K562 (cell line): ENCODE results near the gene POLR2M. TPM values are rescaled to one million over a fixed set of nuclear protein-coding genes. Genes with fewer than 3 reads are reported as not detected.

Experiments used
- CBFB ChIP-seq: sonication (generic); formaldehyde crosslinking; IDR thresholded peaks from 2 replicates; pipeline ENCODE4 v1.4.0; 2020; ENCODE audit warnings: mild to moderate bottlenecking, missing genetic modification reagents
- CTBP1 ChIP-seq: fragments of 450-650 bp; IDR thresholded peaks from 2 replicates; pipeline ENCODE4 v1.6.1; 2016; ENCODE audit warnings: borderline replicate concordance
- E2F6 ChIP-seq, 2 experiments: IDR thresholded peaks; 2 replicates each; pipeline ENCODE4 v1.6.1; 2011; ENCODE audit warnings: borderline replicate concordance in 1 of 2, control low read depth in 1 of 2, low read depth in 1 of 2, low read length in 1 of 2, mild to moderate bottlenecking in 1 of 2, mixed read lengths in 1 of 2, moderate library complexity in 1 of 2; ENCODE audit not compliant: insufficient read depth in 1 of 2, insufficient read length in 1 of 2, poor library complexity in 1 of 2, severe bottlenecking in 1 of 2; ENCODE audit errors: extremely low read depth in 1 of 2
- FOXA3 ChIP-seq, 2 experiments: fragments of 450-650 bp in 1 of 2; sonication (generic) in 1 of 2; formaldehyde crosslinking; IDR thresholded peaks in 1 of 2; conservative IDR thresholded peaks in 1 of 2; 2 replicates each; pipeline versions ENCODE4 v1.4.0 to v1.8.0; 2020 to 2022; ENCODE audit warnings: mild to moderate bottlenecking in 2 of 2, missing genetic modification reagents in 1 of 2
- GMEB1 ChIP-seq: fragments of 250-450 bp; sonication (Bioruptor Pico); IDR thresholded peaks from 2 replicates; pipeline ENCODE4 v1.4.0; 2020; ENCODE audit warnings: mild to moderate bottlenecking
- GTF2A2 ChIP-seq: IDR thresholded peaks from 2 replicates; pipeline ENCODE4 v1.6.1; 2016; ENCODE audit warnings: mild to moderate bottlenecking, missing genetic modification characterization, missing compliant biosample characterization
- HNRNPUL1 ChIP-seq: fragments of 200-400 bp; formaldehyde crosslinking; IDR thresholded peaks from 2 replicates; pipeline ENCODE4 v1.6.1; 2017; ENCODE audit warnings: low read length
- NFRKB ChIP-seq: fragments of 450-650 bp; IDR thresholded peaks from 2 replicates; pipeline ENCODE4 v1.6.1; 2016; ENCODE audit warnings: low read depth
- NR2C1 ChIP-seq, 2 experiments: fragments of 450-650 bp; IDR thresholded peaks; 2 replicates each; pipeline ENCODE4 v1.6.1; 2017; ENCODE audit warnings: mild to moderate bottlenecking in 2 of 2, antibody characterized with exemption in 1 of 2, inconsistent platforms in 1 of 2, missing compliant biosample characterization in 1 of 2, missing genetic modification characterization in 1 of 2
- PML ChIP-seq: IDR thresholded peaks from 2 replicates; pipeline ENCODE4 v1.6.1; 2012; ENCODE audit warnings: low read length, inconsistent platforms
- PTTG1 ChIP-seq: fragments of 450-650 bp; IDR thresholded peaks from 2 replicates; pipeline ENCODE4 v1.6.1; 2016; ENCODE audit warnings: low read depth, mild to moderate bottlenecking, missing genetic modification characterization, missing compliant biosample characterization
- RBFOX2 ChIP-seq: fragments of 200-400 bp; formaldehyde crosslinking; IDR thresholded peaks from 2 replicates; pipeline ENCODE4 v1.6.1; 2017; ENCODE audit warnings: low read depth, mild to moderate bottlenecking, low read length, moderate library complexity
- SRSF3 ChIP-seq: fragments of 200-400 bp; formaldehyde crosslinking; IDR thresholded peaks from 2 replicates; pipeline ENCODE4 v1.6.1; 2016; ENCODE audit warnings: mild to moderate bottlenecking, low read length, moderate library complexity; ENCODE audit not compliant: insufficient read depth
- TFE3 ChIP-seq: fragments of 450-650 bp; formaldehyde crosslinking; IDR thresholded peaks from 2 replicates; pipeline ENCODE4 v1.4.0; 2020; ENCODE audit warnings: mild to moderate bottlenecking, mixed read lengths
- ZBED1 ChIP-seq: IDR thresholded peaks from 2 replicates; pipeline ENCODE4 v1.6.1; 2014
- ZBTB7A ChIP-seq: IDR thresholded peaks from 2 replicates; pipeline ENCODE4 v1.6.1; 2011; ENCODE audit warnings: low read depth, mild to moderate bottlenecking, low read length, moderate library complexity, borderline replicate concordance; ENCODE audit not compliant: control insufficient read depth
- ZNF41 ChIP-seq: fragments of 250-450 bp; sonication (Bioruptor Pico); conservative IDR thresholded peaks from 2 replicates; pipeline ENCODE4 v1.4.0; 2020; ENCODE audit warnings: mild to moderate bottlenecking
- ZNF518B ChIP-seq: fragments of 250-450 bp; sonication (Bioruptor Pico); IDR thresholded peaks from 2 replicates; pipeline ENCODE4 v1.5.0; 2021; ENCODE audit warnings: mild to moderate bottlenecking, moderate library complexity
- ZNF561 ChIP-seq: fragments of 450-650 bp; formaldehyde crosslinking; conservative IDR thresholded peaks from 2 replicates; pipeline ENCODE4 v1.4.0; 2020; ENCODE audit warnings: mild to moderate bottlenecking, moderate library complexity
- polyA plus RNA-seq, 8 experiments: library from polyadenylated mRNA; depleted of rRNA in 4 of 8; stranded (reverse) in 5 of 8; unstranded in 3 of 8; fragments of >200 nt; fragmentation: Nextera tagmentation in 2 of 8; fragmentation: Illumina TruSeq in 1 of 8; extraction: Ambion mirVana in 2 of 8; extraction: Trizol in 1 of 8; gene quantifications; 2 replicates each; pipeline versions ENCODE4 v1.2.1 to v1.2.3, GENCODE V29; 2011 to 2014; ENCODE audit warnings: inconsistent platforms in 1 of 8, missing spikeins in 1 of 8
- total RNA-seq, 7 experiments: library from RNA; depleted of rRNA in 6 of 7; stranded (reverse); fragments of >200 nt in 6 of 7; fragmentation: Illumina TruSeq in 2 of 7; extraction: Trizol in 2 of 7; gene quantifications; 2 replicates each; pipeline versions ENCODE4 v1.2.1 to v1.2.3, GENCODE V29; 2011 to 2021; ENCODE audit warnings: low replicate concordance in 1 of 7

Gene POLR2M
- total and polyA plus RNA-seq, 9 of the 15 experiments (the other 6 are each of a cell fraction or from before 2014, with no cell fraction given): 9.2 to 1,050 (median 43.0) TPM

- TF ChIP-seq ZNF518B (CRISPR knock-in tag) (no peak), FOXA3 (CRISPR knock-in tag; conservative IDR thresholded peaks at IDR 0.05 in 1 of 2, IDR thresholded peaks at IDR 0.05 in 1 of 2) (no peak; a peak in 1 of 4 replicates), HNRNPUL1 (no peak), TFE3 (CRISPR knock-in tag) (no peak), E2F6 (IDR thresholded peaks at IDR 0.05; ENCODE audit: borderline replicate concordance in 1 of 2, extremely low read depth in 1 of 2, insufficient read depth in 1 of 2, insufficient read length in 1 of 2, low read depth in 1 of 2, low read length in 1 of 2, poor library complexity in 1 of 2, severe bottlenecking in 1 of 2) (peak; percentile 97 to 99), RBFOX2 (peak; percentile 97), NR2C1 (IDR thresholded peaks at IDR 0.05) (peak; percentile 50), NR2C1 (tag; IDR thresholded peaks at IDR 0.05) (peak; percentile 77), CTBP1 (peak; percentile 45; the same call in 1 of the 2 replicates), GTF2A2 (tag) (0 out of 2 replicates have a peak, but pooled peaks have one; percentile 31), GMEB1 (CRISPR knock-in tag) (peak; percentile 63), ZNF561 (CRISPR knock-in tag) (no peak), ZBED1 (no peak), ZNF41 (CRISPR knock-in tag) (no peak), ZBTB7A (peak; percentile 70; the same call in 1 of the 2 replicates), NFRKB (peak; percentile 99), PTTG1 (tag) (no peak), CBFB (no peak), PML (peak; percentile 34; the same call in 1 of the 2 replicates), SRSF3 (no peak)
Observed at GRCh38 chr15:57706405-57707209, at the start of gene POLR2M (continued).
